Activated T-helper 2 cell treated with anti-CD3 and anti-CD28 coated beads, Interferon-gamma antibody, Interleukin-2, Interleukin-4, amounts not matched to agents 10 μg/mL and 5 μg/mL and 100 μg/mL, durations not matched to agents 14 hours and 24 hours and 36 hours (primary cell): ENCODE data around the gene NR2C2AP. TPM values are rescaled to one million over a fixed set of nuclear protein-coding genes. Genes with fewer than 3 reads are reported as not detected.
"Not testable (repeated sequence)": the region's sequence is repeated elsewhere in the genome, so short reads cannot be mapped to it uniquely, and the experiment has no call there.

ENCODE experiments used
- DNase-seq: peaks from one replicate; pipeline ENCODE4 v3.0.0; 2021; ENCODE audit warnings: low spot score
- H3K27ac Mint-ChIP-seq: one replicate; pipeline ENCODE4 v1.8.0; 2021; ENCODE audit warnings: mixed read lengths
- H3K27me3 Mint-ChIP-seq: one replicate; pipeline ENCODE4 v1.8.0; 2021; ENCODE audit warnings: low read depth, mixed read lengths
- H3K36me3 Mint-ChIP-seq: one replicate; pipeline ENCODE4 v1.8.0; 2021; ENCODE audit warnings: low read depth, mixed read lengths
- H3K4me1 Mint-ChIP-seq: one replicate; pipeline ENCODE4 v1.8.0; 2021; ENCODE audit warnings: low read depth, mixed read lengths
- H3K4me3 Mint-ChIP-seq: one replicate; pipeline ENCODE4 v1.8.0; 2021; ENCODE audit warnings: low read depth, mild to moderate bottlenecking, moderate library complexity, mixed read lengths
- H3K9me3 Mint-ChIP-seq: one replicate; pipeline ENCODE4 v1.8.0; 2021; ENCODE audit warnings: mixed read lengths
- intact Hi-C: fragments of 100-400 bp; cut with micrococcal nuclease; formaldehyde crosslinking; loops from one replicate; pipeline ENCODE4 v1.15.1; 2023
- total RNA-seq: library from RNA; stranded (reverse); gene quantifications from 2 replicates; pipeline ENCODE4 v1.2.3, GENCODE V29; 2022

The NR2C2AP gene
- total RNA-seq, 1 donor from 2014 or later = 32.5 TPM

GRCh38 chr19:19226204-19226603 lies 23.0 kb upstream of the NR2C2AP start:
- no peaks in the 10 kb centered on the region for H3K9me3 Mint-ChIP-seq
- no peak overlapping the region for H3K27ac Mint-ChIP-seq
- intact Hi-C loops = loop anchor here (5.0 kb wide), 1 partner anchor 79 kb away; no protein-coding TSS in a partner anchor

GRCh38 chr19:19224852-19225494 lies 21.8 kb upstream of the NR2C2AP start:
- peak; percentile 76 for DNase-seq
- no peaks in the 10 kb centered on the region for H3K4me1 Mint-ChIP-seq
- no peaks in the 10 kb centered on the region for H3K9me3 Mint-ChIP-seq
- intact Hi-C loops = loop anchor here (5.0 kb wide), 1 partner anchor 78 kb away; no protein-coding TSS in a partner anchor
- H3K4me3 Mint-ChIP-seq = peak overlapping the region; percentile 73
- no peaks in the 10 kb centered on the region for H3K36me3 Mint-ChIP-seq
- peak overlapping the region; percentile 60 for H3K27ac Mint-ChIP-seq
- peaks cover 11% of the 10 kb centered on the region for H3K27me3 Mint-ChIP-seq

More at GRCh38 chr19:19226204-19226603, 23.0 kb upstream of the NR2C2AP start:
- Mint-ChIP-seq H3K4me1 (no peaks in the 10 kb centered on the region), H3K4me3 (no peak overlapping the region), H3K36me3 (no peaks in the 10 kb centered on the region), H3K27me3 (peaks cover 11% of the 10 kb centered on the region)
- no peak for DNase-seq

GRCh38 chr19:19224150-19224851 lies 21.1 kb upstream of the NR2C2AP start:
- H3K4me1 Mint-ChIP-seq = no peaks in the 10 kb centered on the region
- no peak overlapping the region for H3K27ac Mint-ChIP-seq
- H3K36me3 Mint-ChIP-seq = no peaks in the 10 kb centered on the region
- H3K27me3 Mint-ChIP-seq = peaks cover 11% of the 10 kb centered on the region
- DNase-seq = no peak
- H3K4me3 Mint-ChIP-seq = peak overlapping the region; percentile 54
- no peaks in the 10 kb centered on the region for H3K9me3 Mint-ChIP-seq
- intact Hi-C loops = no loop called here

- Mint-ChIP-seq H3K9me3 (no peaks in the 10 kb centered on the region), H3K4me3 (no peak overlapping the region), H3K27me3 (peaks cover 11% of the 10 kb centered on the region), H3K4me1 (no peaks in the 10 kb centered on the region), H3K36me3 (no peaks in the 10 kb centered on the region), H3K27ac (no peak overlapping the region)
- intact Hi-C loops = no loop called here
- DNase-seq = no peak
Measured at GRCh38 chr19:19223636-19224035, 20.4 kb upstream of the NR2C2AP start.

GRCh38 chr19:19223060-19223459 lies 19.8 kb upstream of the NR2C2AP start:
- intact Hi-C loops = no loop called here
- DNase-seq = no peak
- H3K27me3 Mint-ChIP-seq = peaks cover 11% of the 10 kb centered on the region
- H3K9me3 Mint-ChIP-seq = no peaks in the 10 kb centered on the region
- no peak overlapping the region for H3K4me3 Mint-ChIP-seq
- no peaks in the 10 kb centered on the region for H3K4me1 Mint-ChIP-seq
- H3K36me3 Mint-ChIP-seq = no peaks in the 10 kb centered on the region
- no peak overlapping the region for H3K27ac Mint-ChIP-seq

GRCh38 chr19:19221000-19221399 lies 17.8 kb upstream of the NR2C2AP start:
- H3K36me3 Mint-ChIP-seq, H3K4me1 Mint-ChIP-seq, intact Hi-C loops, H3K4me3 Mint-ChIP-seq, H3K27ac Mint-ChIP-seq, H3K9me3 Mint-ChIP-seq, DNase-seq: not testable (repeated sequence)
- H3K27me3 Mint-ChIP-seq = peaks cover 11% of the 10 kb centered on the region

- Mint-ChIP-seq H3K4me3 (no peak overlapping the region), H3K36me3 (no peaks in the 10 kb centered on the region), H3K4me1 (no peaks in the 10 kb centered on the region), H3K9me3 (no peaks in the 10 kb centered on the region), H3K27ac (no peak overlapping the region), H3K27me3 (peaks cover 13% of the 10 kb centered on the region)
- intact Hi-C loops = no loop called here
- DNase-seq = no peak
Measured at GRCh38 chr19:19218911-19219310, 15.7 kb upstream of the NR2C2AP start.

- H3K9me3 Mint-ChIP-seq = no peaks in the 10 kb centered on the region
Measured at GRCh38 chr19:19217099-19217498, 13.9 kb upstream of the NR2C2AP start.

GRCh38 chr19:19215792-19216191 lies 12.6 kb upstream of the NR2C2AP start:
- intact Hi-C loops = no loop called here
- Mint-ChIP-seq H3K9me3 (no peaks in the 10 kb centered on the region), H3K27me3 (peaks cover 28% of the 10 kb centered on the region), H3K4me1 (no peaks in the 10 kb centered on the region), H3K27ac (no peak overlapping the region), H3K4me3 (no peak overlapping the region), H3K36me3 (no peaks in the 10 kb centered on the region)
- no peak for DNase-seq

More at GRCh38 chr19:19217099-19217498, 13.9 kb upstream of the NR2C2AP start:
- Mint-ChIP-seq H3K36me3 (no peaks in the 10 kb centered on the region), H3K4me1 (no peaks in the 10 kb centered on the region), H3K4me3 (no peak overlapping the region), H3K27ac (no peak overlapping the region), H3K27me3 (peaks cover 19% of the 10 kb centered on the region)
- intact Hi-C loops = no loop called here
- DNase-seq = no peak

- no peak for DNase-seq
- H3K4me3 Mint-ChIP-seq = no peak overlapping the region
- intact Hi-C loops = no loop called here
- H3K4me1 Mint-ChIP-seq = no peaks in the 10 kb centered on the region
- H3K27me3 Mint-ChIP-seq = peaks cover 30% of the 10 kb centered on the region
- H3K36me3 Mint-ChIP-seq = no peaks in the 10 kb centered on the region
- no peak overlapping the region for H3K27ac Mint-ChIP-seq
- H3K9me3 Mint-ChIP-seq = no peaks in the 10 kb centered on the region
Measured at GRCh38 chr19:19214892-19215291, 11.7 kb upstream of the NR2C2AP start.

GRCh38 chr19:19214159-19214490 lies 10.9 kb upstream of the NR2C2AP start:
- Mint-ChIP-seq H3K4me1 (no peaks in the 10 kb centered on the region), H3K27ac (no peak overlapping the region), H3K4me3 (no peak overlapping the region), H3K36me3 (no peaks in the 10 kb centered on the region), H3K27me3 (peaks cover 30% of the 10 kb centered on the region), H3K9me3 (no peaks in the 10 kb centered on the region)
- intact Hi-C loops = no loop called here
- no peak for DNase-seq

- no peaks in the 10 kb centered on the region for H3K9me3 Mint-ChIP-seq
- DNase-seq = no peak
- H3K27me3 Mint-ChIP-seq = peaks cover 30% of the 10 kb centered on the region
- no peaks in the 10 kb centered on the region for H3K4me1 Mint-ChIP-seq
- intact Hi-C loops = no loop called here
- no peaks in the 10 kb centered on the region for H3K36me3 Mint-ChIP-seq
- H3K27ac Mint-ChIP-seq = no peak overlapping the region
- no peak overlapping the region for H3K4me3 Mint-ChIP-seq
Measured at GRCh38 chr19:19213426-19214158, 10.4 kb upstream of the NR2C2AP start.

GRCh38 chr19:19212916-19213315 lies 9.7 kb upstream of the NR2C2AP start:
- no peaks in the 10 kb centered on the region for H3K36me3 Mint-ChIP-seq
- H3K4me3 Mint-ChIP-seq = no peak overlapping the region

More at GRCh38 chr19:19212916-19213315, 9.7 kb upstream of the NR2C2AP start:
- H3K9me3 Mint-ChIP-seq = no peaks in the 10 kb centered on the region
- no peaks in the 10 kb centered on the region for H3K4me1 Mint-ChIP-seq
- no peak overlapping the region for H3K27ac Mint-ChIP-seq
- intact Hi-C loops = no loop called here
- DNase-seq = no peak
- H3K27me3 Mint-ChIP-seq = peaks cover 30% of the 10 kb centered on the region
